ENCODE results near the gene GABRR1. TPM values are rescaled to one million over a fixed set of nuclear protein-coding genes. Genes with fewer than 3 reads are reported as not detected.

The GABRR1 gene
- total and polyA plus RNA-seq, 9 donors: 0.07 TPM; not detected in 8

GRCh38 chr6:89187504-89187903 lies 29.7 kb downstream of the GABRR1 start:
- Histone ChIP-seq H3K4me3 (no peak overlapping the region), H3K27me3 (no peaks in the 10 kb centered on the region), H3K4me1 (ENCODE audit: insufficient read depth) (no peaks in the 10 kb centered on the region), H3K9me3 (no peaks in the 10 kb centered on the region), H3K36me3 (no peaks in the 10 kb centered on the region), H3K27ac (no peak overlapping the region)
- intact Hi-C loops (cut with DNase I): no loop called here
- TF ChIP-seq EP300 (IDR thresholded peaks at IDR 0.05): no peak
- no peak for TF ChIP-seq POLR2A (IDR thresholded peaks at IDR 0.05)
- TF ChIP-seq CTCF (IDR thresholded peaks at IDR 0.05): no peak
- 95 to 96% (median 95%) methylated on average over 5 of the region's 5 CpGs for WGBS, 3 donors
- no peak for DNase-seq

- DNase-seq: no peak
- no peaks in the 10 kb centered on the region for H3K27me3 ChIP-seq
- TF ChIP-seq POLR2A (IDR thresholded peaks at IDR 0.05): no peak
- no peak for TF ChIP-seq CTCF (IDR thresholded peaks at IDR 0.05)
- TF ChIP-seq EP300 (IDR thresholded peaks at IDR 0.05): no peak
- H3K9me3 ChIP-seq: no peaks in the 10 kb centered on the region
- H3K4me1 ChIP-seq (ENCODE audit: insufficient read depth): no peaks in the 10 kb centered on the region
- no peak overlapping the region for H3K4me3 ChIP-seq
- intact Hi-C loops (cut with DNase I): no loop called here
- no peak overlapping the region for H3K27ac ChIP-seq
- 84 to 92% (median 84%) methylated on average over 2 of the region's 2 CpGs for WGBS, 3 donors
- no peaks in the 10 kb centered on the region for H3K36me3 ChIP-seq
Observed at GRCh38 chr6:89186762-89187161, 30.4 kb downstream of the GABRR1 start.

GRCh38 chr6:89184344-89184743 lies 32.8 kb downstream of the GABRR1 start:
- DNase-seq: no peak
- TF ChIP-seq EP300 (IDR thresholded peaks at IDR 0.05) (no peak), CTCF (IDR thresholded peaks at IDR 0.05) (no peak)
- H3K36me3 ChIP-seq: no peaks in the 10 kb centered on the region
- no peaks in the 10 kb centered on the region for H3K27me3 ChIP-seq
- H3K27ac ChIP-seq: no peak overlapping the region
- no peaks in the 10 kb centered on the region for H3K9me3 ChIP-seq
- 76 to 83% (median 82%) methylated on average over 8 to 9 of the region's 9 CpGs for WGBS, 3 donors
- no peaks in the 10 kb centered on the region for H3K4me1 ChIP-seq (ENCODE audit: insufficient read depth)
- intact Hi-C loops (cut with DNase I): no loop called here
- H3K4me3 ChIP-seq: no peak overlapping the region

GRCh38 chr6:89183294-89183693 lies 33.9 kb downstream of the GABRR1 start:
- Histone ChIP-seq H3K9me3 (no peaks in the 10 kb centered on the region), H3K27me3 (no peaks in the 10 kb centered on the region), H3K4me1 (ENCODE audit: insufficient read depth) (no peaks in the 10 kb centered on the region), H3K36me3 (no peaks in the 10 kb centered on the region), H3K4me3 (no peak overlapping the region), H3K27ac (no peak overlapping the region)
- 49 to 98% (median 79%) methylated on average over 2 of the region's 2 CpGs for WGBS, 3 donors
- intact Hi-C loops (cut with DNase I): no loop called here
- TF ChIP-seq EP300 (IDR thresholded peaks at IDR 0.05): no peak
- no peak for DNase-seq

- Histone ChIP-seq H3K27ac (no peak overlapping the region), H3K36me3 (no peaks in the 10 kb centered on the region), H3K27me3 (no peaks in the 10 kb centered on the region), H3K4me1 (ENCODE audit: insufficient read depth) (no peaks in the 10 kb centered on the region), H3K9me3 (no peaks in the 10 kb centered on the region), H3K4me3 (no peak overlapping the region)
- 71 to 82% (median 78%) methylated on average over 1 of the region's 1 CpG for WGBS, 3 donors
- no peak for DNase-seq
- TF ChIP-seq CTCF (IDR thresholded peaks at IDR 0.05): no peak
- no peak for TF ChIP-seq EP300 (IDR thresholded peaks at IDR 0.05)
- no peak for TF ChIP-seq POLR2A (IDR thresholded peaks at IDR 0.05)
- intact Hi-C loops (cut with DNase I): no loop called here
Observed at GRCh38 chr6:89180971-89181370, 36.2 kb downstream of the GABRR1 start.

All from ovary (tissue), 9 donors.